Stimulated activated CD4-positive, alpha-beta T cell treated with anti-CD3 and anti-CD28 coated beads, Interleukin-15, amount 100 ng/mL, for 48 hours (primary cell): ENCODE results near the gene KIF1C.
A peak's percentile ranks its signal among the peaks of the same experiment; 100 is the strongest.

ENCODE experiments used
- DNase-seq, 2 donors: peaks; one replicate each; pipeline ENCODE4 v3.0.0-alpha.2; 2020; ENCODE audit warnings: low read depth in 2 of 2

The KIF1C gene

GRCh38 chr17:4969047-4969550, 28.7 kb upstream of the KIF1C start:
- DNase-seq = peak; percentile 47 to 50

- DNase-seq = peak; percentile 26 to 35
These were observed 28.1 kb upstream of the KIF1C start for GRCh38 chr17:4969551-4970173.

- no peak for DNase-seq
These were observed 27.5 kb upstream of the KIF1C start for GRCh38 chr17:4970273-4970672.

GRCh38 chr17:4971826-4972225, 25.9 kb upstream of the KIF1C start:
- DNase-seq = no peak

GRCh38 chr17:4972322-4972721, 25.4 kb upstream of the KIF1C start:
- no peak for DNase-seq

- DNase-seq = no peak
These were observed 25.0 kb upstream of the KIF1C start for GRCh38 chr17:4972752-4973151.

- no peak for DNase-seq
These were observed 24.3 kb upstream of the KIF1C start for GRCh38 chr17:4973256-4974114.

GRCh38 chr17:4974115-4974670, 23.6 kb upstream of the KIF1C start:
- no peak for DNase-seq

- no peak for DNase-seq
These were observed 19.0 kb upstream of the KIF1C start for GRCh38 chr17:4978726-4979125.

GRCh38 chr17:4980644-4981216, 17.0 kb upstream of the KIF1C start:
- DNase-seq = peak in 1 of 2 donors; percentile 54

- DNase-seq = no peak
These were observed 15.4 kb upstream of the KIF1C start for GRCh38 chr17:4982305-4982704.

GRCh38 chr17:4986403-4986802, 11.3 kb upstream of the KIF1C start:
- no peak for DNase-seq

GRCh38 chr17:4986951-4987766, 10.6 kb upstream of the KIF1C start, which contains the start of gene CAMTA2:
Gene CAMTA2 (minus strand): TSS chr17:4987675. CDS start chr17:4986222, 1,453 bp downstream.
- DNase-seq = peak; percentile 67 to 87

GRCh38 chr17:4987767-4988567, 9.8 kb upstream of the KIF1C start:
- no peak for DNase-seq

GRCh38 chr17:4994081-4994595, 3.6 kb upstream of the KIF1C start:
- no peak for DNase-seq

GRCh38 chr17:4998027-4998731, 429 bp downstream of the KIF1C start:
- no peak for DNase-seq

GRCh38 chr17:4998732-4999429, 1.1 kb downstream of the KIF1C start:
- no peak for DNase-seq

GRCh38 chr17:4999430-5000093, 1.8 kb downstream of the KIF1C start:
- DNase-seq = no peak
